MG63 (cell line): Measurements from ENCODE around the gene TRANK1. TPM values are rescaled to one million over a fixed set of nuclear protein-coding genes. Genes with fewer than 3 reads are reported as not detected.
"Not testable (repeated sequence)": the region's sequence is repeated elsewhere in the genome, so short reads cannot be mapped to it uniquely, and the experiment has no call there.

Experiments used
- DNase-seq: peaks from one replicate; pipeline ENCODE4 v3.0.0-alpha.2; 2020
- H3K27me3 ChIP-seq: fragments of 250-450 bp; sonication (Bioruptor Pico); 2 replicates; pipeline ENCODE4 v1.5.1; 2020; ENCODE audit warnings: mild to moderate bottlenecking, moderate library complexity
- H3K36me3 ChIP-seq: fragments of 250-450 bp; sonication (Bioruptor Pico); 2 replicates; pipeline ENCODE4 v1.5.1; 2020; ENCODE audit warnings: mild to moderate bottlenecking, moderate library complexity
- H3K4me3 ChIP-seq: fragments of 250-450 bp; sonication (Bioruptor Pico); 2 replicates; pipeline ENCODE4 v1.5.1; 2020; ENCODE audit warnings: mild to moderate bottlenecking, moderate library complexity
- H3K9me3 ChIP-seq: fragments of 250-450 bp; sonication (Bioruptor Pico); 2 replicates; pipeline ENCODE4 v1.5.1; 2020; ENCODE audit warnings: mild to moderate bottlenecking, moderate library complexity
- total RNA-seq: library from RNA; depleted of rRNA; stranded (reverse); fragments of >200 nt; shearing (Covaris generic); gene quantifications from 2 replicates; pipeline ENCODE4 v1.2.3, GENCODE V29; 2014; ENCODE audit warnings: low replicate concordance

TRANK1 gene
- total RNA-seq, 1 experiment from 2014 or later, result 3.8 TPM

- Histone ChIP-seq H3K9me3 (no peaks in the 10 kb centered on the region), H3K4me3 (no peak overlapping the region), H3K36me3 (no peaks in the 10 kb centered on the region), H3K27me3 (no peaks in the 10 kb centered on the region)
- no peak for DNase-seq
Measured at GRCh38 chr3:36890261-36890660, 54.6 kb downstream of the TRANK1 start.

- no peak overlapping the region for H3K4me3 ChIP-seq
- no peak for DNase-seq
- H3K27me3 ChIP-seq, result no peaks in the 10 kb centered on the region
- no peaks in the 10 kb centered on the region for H3K9me3 ChIP-seq
- no peaks in the 10 kb centered on the region for H3K36me3 ChIP-seq
Measured at GRCh38 chr3:36881735-36882134, 63.1 kb downstream of the TRANK1 start.

GRCh38 chr3:36879842-36880241 lies 65.0 kb downstream of the TRANK1 start:
- not testable (repeated sequence) for H3K4me3 ChIP-seq, H3K27me3 ChIP-seq, DNase-seq, H3K9me3 ChIP-seq, H3K36me3 ChIP-seq

GRCh38 chr3:36877930-36878685 lies 66.7 kb downstream of the TRANK1 start:
- no peaks in the 10 kb centered on the region for H3K36me3 ChIP-seq
- H3K9me3 ChIP-seq, result no peaks in the 10 kb centered on the region
- no peak for DNase-seq
- H3K4me3 ChIP-seq, result no peak overlapping the region
- no peaks in the 10 kb centered on the region for H3K27me3 ChIP-seq

- no peak overlapping the region for H3K4me3 ChIP-seq
- H3K9me3 ChIP-seq, result no peaks in the 10 kb centered on the region
- no peaks in the 10 kb centered on the region for H3K36me3 ChIP-seq
- H3K27me3 ChIP-seq, result no peaks in the 10 kb centered on the region
- no peak for DNase-seq
Measured at GRCh38 chr3:36876181-36876936, 68.5 kb downstream of the TRANK1 start.

- no peak overlapping the region for H3K4me3 ChIP-seq
- DNase-seq, result no peak
Measured at GRCh38 chr3:36875397-36875796, 69.5 kb downstream of the TRANK1 start.

GRCh38 chr3:36874424-36874823 lies 70.4 kb downstream of the TRANK1 start:
- DNase-seq, result no peak
- Histone ChIP-seq H3K4me3 (no peak overlapping the region), H3K9me3 (no peaks in the 10 kb centered on the region), H3K27me3 (no peaks in the 10 kb centered on the region), H3K36me3 (no peaks in the 10 kb centered on the region)

More at GRCh38 chr3:36875397-36875796, 69.5 kb downstream of the TRANK1 start:
- no peaks in the 10 kb centered on the region for H3K9me3 ChIP-seq
- no peaks in the 10 kb centered on the region for H3K36me3 ChIP-seq
- H3K27me3 ChIP-seq, result no peaks in the 10 kb centered on the region

GRCh38 chr3:36871379-36872126 lies 73.3 kb downstream of the TRANK1 start:
- Histone ChIP-seq H3K9me3 (no peaks in the 10 kb centered on the region), H3K4me3 (no peak overlapping the region), H3K27me3 (no peaks in the 10 kb centered on the region), H3K36me3 (no peaks in the 10 kb centered on the region)
- DNase-seq, result no peak

- no peak overlapping the region for H3K4me3 ChIP-seq
- no peaks in the 10 kb centered on the region for H3K9me3 ChIP-seq
- DNase-seq, result no peak
Measured at GRCh38 chr3:36868614-36869436, 76.0 kb downstream of the TRANK1 start.

GRCh38 chr3:36867810-36868209 lies 77.0 kb downstream of the TRANK1 start:
- H3K9me3 ChIP-seq, result no peaks in the 10 kb centered on the region
- no peak for DNase-seq
- H3K4me3 ChIP-seq, result no peak overlapping the region
- H3K27me3 ChIP-seq, result no peaks in the 10 kb centered on the region
- no peaks in the 10 kb centered on the region for H3K36me3 ChIP-seq

More at GRCh38 chr3:36868614-36869436, 76.0 kb downstream of the TRANK1 start:
- no peaks in the 10 kb centered on the region for H3K36me3 ChIP-seq
- no peaks in the 10 kb centered on the region for H3K27me3 ChIP-seq

GRCh38 chr3:36866368-36866767 lies 78.5 kb downstream of the TRANK1 start:
- no peaks in the 10 kb centered on the region for H3K36me3 ChIP-seq
- no peaks in the 10 kb centered on the region for H3K27me3 ChIP-seq
- H3K9me3 ChIP-seq, result no peaks in the 10 kb centered on the region
- H3K4me3 ChIP-seq, result no peak overlapping the region
- DNase-seq, result no peak

GRCh38 chr3:36864180-36865053 lies 80.4 kb downstream of the TRANK1 start:
- Histone ChIP-seq H3K4me3 (no peak overlapping the region), H3K36me3 (no peaks in the 10 kb centered on the region), H3K9me3 (no peaks in the 10 kb centered on the region), H3K27me3 (no peaks in the 10 kb centered on the region)
- no peak for DNase-seq

GRCh38 chr3:36862076-36862755 lies 82.6 kb downstream of the TRANK1 start:
- Histone ChIP-seq H3K27me3 (no peaks in the 10 kb centered on the region), H3K36me3 (no peaks in the 10 kb centered on the region), H3K9me3 (no peaks in the 10 kb centered on the region), H3K4me3 (no peak overlapping the region)
- DNase-seq, result no peak

GRCh38 chr3:36859494-36859893 lies 85.4 kb downstream of the TRANK1 start:
- Histone ChIP-seq H3K27me3 (no peaks in the 10 kb centered on the region), H3K9me3 (no peaks in the 10 kb centered on the region), H3K36me3 (no peaks in the 10 kb centered on the region), H3K4me3 (no peak overlapping the region)
- no peak for DNase-seq

- H3K4me3 ChIP-seq, result no peak overlapping the region
Measured at GRCh38 chr3:36852071-36852470, 92.8 kb downstream of the TRANK1 start.

More at GRCh38 chr3:36852071-36852470, 92.8 kb downstream of the TRANK1 start:
- Histone ChIP-seq H3K9me3 (no peaks in the 10 kb centered on the region), H3K27me3 (no peaks in the 10 kb centered on the region), H3K36me3 (no peaks in the 10 kb centered on the region)
- no peak for DNase-seq
